ENCODE results near the gene TGFBR2.

The TGFBR2 gene

DNA sequence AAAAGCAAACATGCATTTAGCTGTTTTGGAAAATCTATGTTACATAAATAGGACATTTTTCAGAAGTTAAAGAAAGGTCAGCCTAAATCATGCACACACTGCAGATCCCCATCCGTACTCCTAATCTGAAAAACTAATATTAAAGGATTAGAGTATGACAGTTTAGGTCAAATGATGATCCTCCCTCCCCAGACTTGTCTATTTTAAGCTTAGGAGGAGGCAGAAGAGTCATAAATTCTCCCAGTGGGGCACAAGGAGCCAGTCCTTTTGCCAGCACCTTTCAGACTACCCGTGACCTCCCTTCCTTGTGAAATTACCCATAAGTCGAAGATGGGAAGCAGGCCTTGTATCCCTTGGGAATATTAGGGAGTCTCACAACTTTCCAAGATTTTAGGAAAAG, 78.0 kb downstream of the TGFBR2 start:
- TF ChIP-seq SIN3A (IDR thresholded peaks at IDR 0.05; ENCODE audit: borderline replicate concordance, insufficient read depth, low read length) (no peak), POLR2AphosphoS5 (IDR thresholded peaks at IDR 0.05; ENCODE audit: low read depth, low read length) (no peak)
- TF ChIP-seq, protein P1, sequence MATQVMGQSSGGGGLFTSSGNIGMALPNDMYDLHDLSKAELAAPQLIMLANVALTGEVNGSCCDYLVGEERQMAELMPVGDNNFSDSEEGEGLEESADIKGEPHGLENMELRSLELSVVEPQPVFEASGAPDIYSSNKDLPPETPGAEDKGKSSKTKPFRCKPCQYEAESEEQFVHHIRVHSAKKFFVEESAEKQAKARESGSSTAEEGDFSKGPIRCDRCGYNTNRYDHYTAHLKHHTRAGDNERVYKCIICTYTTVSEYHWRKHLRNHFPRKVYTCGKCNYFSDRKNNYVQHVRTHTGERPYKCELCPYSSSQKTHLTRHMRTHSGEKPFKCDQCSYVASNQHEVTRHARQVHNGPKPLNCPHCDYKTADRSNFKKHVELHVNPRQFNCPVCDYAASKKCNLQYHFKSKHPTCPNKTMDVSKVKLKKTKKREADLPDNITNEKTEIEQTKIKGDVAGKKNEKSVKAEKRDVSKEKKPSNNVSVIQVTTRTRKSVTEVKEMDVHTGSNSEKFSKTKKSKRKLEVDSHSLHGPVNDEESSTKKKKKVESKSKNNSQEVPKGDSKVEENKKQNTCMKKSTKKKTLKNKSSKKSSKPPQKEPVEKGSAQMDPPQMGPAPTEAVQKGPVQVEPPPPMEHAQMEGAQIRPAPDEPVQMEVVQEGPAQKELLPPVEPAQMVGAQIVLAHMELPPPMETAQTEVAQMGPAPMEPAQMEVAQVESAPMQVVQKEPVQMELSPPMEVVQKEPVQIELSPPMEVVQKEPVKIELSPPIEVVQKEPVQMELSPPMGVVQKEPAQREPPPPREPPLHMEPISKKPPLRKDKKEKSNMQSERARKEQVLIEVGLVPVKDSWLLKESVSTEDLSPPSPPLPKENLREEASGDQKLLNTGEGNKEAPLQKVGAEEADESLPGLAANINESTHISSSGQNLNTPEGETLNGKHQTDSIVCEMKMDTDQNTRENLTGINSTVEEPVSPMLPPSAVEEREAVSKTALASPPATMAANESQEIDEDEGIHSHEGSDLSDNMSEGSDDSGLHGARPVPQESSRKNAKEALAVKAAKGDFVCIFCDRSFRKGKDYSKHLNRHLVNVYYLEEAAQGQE (IDR thresholded peaks at IDR 0.05; ENCODE audit: insufficient read depth in 1 of 2, low read depth in 2 of 2, low read length in 2 of 2) = no peak

DNA sequence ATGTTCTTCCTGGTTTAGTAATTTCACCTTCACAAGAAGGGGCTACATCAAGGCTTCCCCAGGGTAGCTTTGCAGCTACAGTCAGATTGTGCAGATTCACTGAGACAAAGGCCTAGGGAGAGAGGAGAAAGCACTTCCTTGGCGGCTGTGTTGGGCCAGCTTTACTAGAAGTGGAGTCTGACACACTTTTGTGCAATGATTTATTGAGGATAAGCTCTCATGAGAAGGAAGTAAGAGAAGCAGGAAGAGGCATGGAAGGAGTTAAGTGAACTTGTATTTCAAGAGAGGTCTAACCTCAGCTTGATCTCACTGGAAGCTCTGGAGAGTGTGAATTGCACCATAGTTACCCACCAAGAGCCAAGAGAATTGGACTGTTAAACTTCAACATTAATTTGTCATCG, 78.9 kb downstream of the TGFBR2 start:
- TF ChIP-seq TAF1 (IDR thresholded peaks at IDR 0.05; ENCODE audit: borderline replicate concordance, insufficient read depth, low read length) (no peak), SIN3A (IDR thresholded peaks at IDR 0.05; ENCODE audit: borderline replicate concordance, insufficient read depth, low read length) (no peak), FOXP2 (optimal IDR thresholded peaks at IDR 0.05; ENCODE audit: borderline replicate concordance, extremely low read depth, extremely low read length, insufficient read depth) (no peak), POLR2AphosphoS5 (IDR thresholded peaks at IDR 0.05; ENCODE audit: low read depth, low read length) (no peak)
- TF ChIP-seq, protein P1 (IDR thresholded peaks at IDR 0.05; ENCODE audit: insufficient read depth in 1 of 2, low read depth in 2 of 2, low read length in 2 of 2) = no peak

DNA sequence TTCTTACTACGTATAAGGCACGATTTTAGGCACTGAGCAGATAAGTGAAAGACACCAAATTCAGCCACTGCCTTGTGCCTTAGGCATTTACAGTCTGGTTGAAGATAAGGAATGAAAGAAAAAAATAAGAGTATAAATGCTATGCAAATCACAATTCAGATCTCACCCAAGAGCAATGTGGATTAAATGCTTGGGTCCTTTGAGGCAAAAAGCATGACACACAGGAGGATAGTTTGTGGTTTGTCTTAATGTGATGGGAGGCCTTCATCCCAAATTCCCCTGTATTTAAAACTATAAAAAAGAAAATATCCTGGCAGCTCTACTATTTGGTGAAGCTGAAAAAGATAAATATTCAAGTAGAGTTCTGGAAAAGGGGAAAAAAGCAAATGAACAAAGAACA, 79.8 kb downstream of the TGFBR2 start:
- TF ChIP-seq POLR2AphosphoS5 (IDR thresholded peaks at IDR 0.05; ENCODE audit: low read depth, low read length) = no peak
- no peak for TF ChIP-seq TAF1 (IDR thresholded peaks at IDR 0.05; ENCODE audit: borderline replicate concordance, insufficient read depth, low read length)
- TF ChIP-seq SIN3A (IDR thresholded peaks at IDR 0.05; ENCODE audit: borderline replicate concordance, insufficient read depth, low read length) = no peak

DNA sequence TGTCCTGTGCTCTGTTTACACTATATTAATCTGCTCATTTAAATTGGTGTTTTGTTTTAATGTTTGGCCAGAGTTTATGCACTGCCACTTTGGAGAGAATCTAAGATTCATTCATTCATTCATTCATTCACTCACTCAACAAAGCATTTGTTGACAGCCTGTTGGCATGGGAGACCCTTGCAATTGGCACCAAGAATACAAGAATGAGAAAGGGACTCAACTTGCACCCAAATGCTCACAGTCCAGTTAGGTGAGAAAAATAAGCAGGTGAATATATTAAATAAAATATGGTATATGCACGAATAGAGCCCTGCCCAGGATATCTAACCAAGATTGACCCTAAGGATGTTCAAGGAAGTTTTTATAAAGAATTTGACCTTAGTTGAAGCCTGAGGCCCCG, 80.4 kb downstream of the TGFBR2 start:
- TF ChIP-seq POLR2AphosphoS5 (IDR thresholded peaks at IDR 0.05; ENCODE audit: low read depth, low read length) = no peak
- TF ChIP-seq, protein P1 (IDR thresholded peaks at IDR 0.05; ENCODE audit: insufficient read depth in 1 of 2, low read depth in 2 of 2, low read length in 2 of 2) = no peak
- TF ChIP-seq SIN3A (IDR thresholded peaks at IDR 0.05; ENCODE audit: borderline replicate concordance, insufficient read depth, low read length) = no peak
- TF ChIP-seq FOXP2 (optimal IDR thresholded peaks at IDR 0.05; ENCODE audit: borderline replicate concordance, extremely low read depth, extremely low read length, insufficient read depth) = no peak
- no peak for TF ChIP-seq TAF1 (IDR thresholded peaks at IDR 0.05; ENCODE audit: borderline replicate concordance, insufficient read depth, low read length)

DNA sequence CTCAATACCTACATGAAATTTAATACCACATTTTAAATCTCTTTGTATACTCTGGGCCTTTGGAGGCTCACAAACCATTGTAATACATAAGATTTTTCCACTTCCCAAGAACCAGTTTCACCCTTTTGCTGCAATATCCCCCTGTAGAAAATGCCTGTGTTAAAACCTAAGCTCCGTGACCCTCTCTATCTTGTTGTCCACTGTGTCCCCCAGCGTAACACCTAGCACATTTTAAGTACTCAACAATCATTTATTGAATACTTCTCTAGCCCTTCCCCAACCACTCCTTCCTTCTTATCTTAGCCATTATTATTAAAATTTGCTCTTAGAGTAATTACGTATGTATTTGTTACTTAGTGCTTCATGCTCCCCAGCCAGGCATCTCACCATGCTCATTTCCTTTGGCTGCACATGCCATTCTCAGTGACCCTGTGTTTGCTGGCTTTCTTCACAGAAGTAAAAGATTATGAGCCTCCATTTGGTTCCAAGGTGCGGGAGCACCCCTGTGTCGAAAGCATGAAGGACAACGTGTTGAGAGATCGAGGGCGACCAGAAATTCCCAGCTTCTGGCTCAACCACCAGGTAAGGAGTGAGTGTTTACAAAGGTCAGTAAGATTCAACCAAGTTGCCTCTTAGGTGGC, 81.6 kb downstream of the TGFBR2 start:
- TF ChIP-seq TAF1 (IDR thresholded peaks at IDR 0.05; ENCODE audit: borderline replicate concordance, insufficient read depth, low read length) = no peak

DNA sequence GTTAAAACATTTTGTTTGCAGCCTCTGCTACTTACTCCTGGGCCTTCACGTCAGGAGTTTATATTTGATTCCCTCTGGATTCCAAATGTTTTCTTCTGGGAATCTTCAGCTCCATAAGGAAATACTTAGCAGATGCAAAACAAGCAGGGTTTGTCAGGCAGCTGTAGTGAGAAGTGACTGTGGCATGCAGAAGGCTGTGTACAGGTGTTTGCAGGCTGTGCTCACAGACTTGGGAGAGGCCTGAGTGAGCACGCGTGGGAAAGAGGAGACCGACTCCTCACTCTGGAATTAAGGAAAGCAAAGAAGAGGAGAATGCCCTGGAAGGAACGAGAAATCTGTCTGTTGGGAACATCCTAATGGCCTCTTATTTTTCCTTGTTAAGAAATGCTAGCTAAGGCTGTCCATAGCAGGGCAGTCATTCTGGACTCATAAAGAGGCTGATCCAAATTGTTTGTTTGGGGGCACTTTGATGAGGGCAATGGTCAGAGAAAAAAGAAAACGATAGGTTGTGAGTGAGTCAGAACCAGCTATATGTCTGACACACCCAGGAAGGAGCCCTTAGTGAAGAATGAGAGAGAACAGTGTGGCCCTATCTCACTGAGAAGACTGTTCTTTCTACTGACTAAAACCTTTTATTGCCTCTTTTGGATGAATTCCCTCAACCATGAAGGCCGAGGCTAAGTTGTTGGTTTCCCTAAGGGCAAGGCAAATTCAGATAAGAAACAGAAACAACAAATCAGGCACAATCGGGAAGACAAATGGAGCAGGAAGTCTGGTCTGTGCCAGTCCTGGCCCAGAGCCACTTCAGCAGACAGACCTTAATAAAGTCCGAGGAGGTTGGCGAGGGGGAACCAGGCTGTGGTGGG, 82.6 kb downstream of the TGFBR2 start:
- no peak for TF ChIP-seq POLR2AphosphoS5 (IDR thresholded peaks at IDR 0.05; ENCODE audit: low read depth, low read length)
- TF ChIP-seq FOXP2 (optimal IDR thresholded peaks at IDR 0.05; ENCODE audit: borderline replicate concordance, extremely low read depth, extremely low read length, insufficient read depth) = no peak
- no peak for TF ChIP-seq TAF1 (IDR thresholded peaks at IDR 0.05; ENCODE audit: borderline replicate concordance, insufficient read depth, low read length)
- no peak for TF ChIP-seq SIN3A (IDR thresholded peaks at IDR 0.05; ENCODE audit: borderline replicate concordance, insufficient read depth, low read length)
- TF ChIP-seq, protein P1 (IDR thresholded peaks at IDR 0.05; ENCODE audit: insufficient read depth in 1 of 2, low read depth in 2 of 2, low read length in 2 of 2) = no peak

Data from PFSK-1 (cell line).